Frontal cortex (tissue), 4 donors: Measurements from ENCODE around the gene PLCXD1. TPM values are rescaled to one million over a fixed set of nuclear protein-coding genes. Genes with fewer than 3 reads are reported as not detected.
"Not testable (repeated sequence)": the region's sequence is repeated elsewhere in the genome, so short reads cannot be mapped to it uniquely, and the experiment has no call there.

Source experiments
- DNase-seq, 2 donors: peaks; one replicate each; pipeline ENCODE4 v3.0.0; 2012; ENCODE audit warnings: low spot score in 2 of 2
- FAIRE-seq: peaks from 2 replicates; lab custom pipeline; 2012; peaks lifted over from hg19 to GRCh38; lab: Jason Lieb, UNC
- total RNA-seq: library from RNA; depleted of rRNA; stranded (reverse); fragments of >200 nt; gene quantifications from one replicate; pipeline ENCODE4 v1.2.3, GENCODE V29; 2014
- donor health status: control.
- donor health status: control.
- donor health status: control.

PLCXD1 gene
- total RNA-seq, 1 donor from 2014 or later, result 14.7 TPM

GRCh38 chrX:312621-313331, 31.6 kb downstream of the PLCXD1 start:
- no peak for DNase-seq

GRCh38 chrX:313546-313945, 32.4 kb downstream of the PLCXD1 start:
- DNase-seq (no peak), FAIRE-seq (no peak)

More at GRCh38 chrX:312621-313331, 31.6 kb downstream of the PLCXD1 start:
- FAIRE-seq, result no peak

- no peak for FAIRE-seq
These were observed 32.9 kb downstream of the PLCXD1 start for GRCh38 chrX:314049-314448.

GRCh38 chrX:314781-315595, 33.8 kb downstream of the PLCXD1 start:
- DNase-seq (no peak), FAIRE-seq (no peak)

More at GRCh38 chrX:314049-314448, 32.9 kb downstream of the PLCXD1 start:
- no peak for DNase-seq

- no peak for DNase-seq
- FAIRE-seq, result no peak
These were observed 35.5 kb downstream of the PLCXD1 start for GRCh38 chrX:316351-317325.

GRCh38 chrX:317424-318067, 36.4 kb downstream of the PLCXD1 start:
- peak in 1 of 2 donors; percentile 80 for DNase-seq
- FAIRE-seq, result no peak

GRCh38 chrX:318068-318738, 37.0 kb downstream of the PLCXD1 start:
- DNase-seq, result peak; percentile 93 to 95
- FAIRE-seq, result no peak

GRCh38 chrX:318739-319578, 37.8 kb downstream of the PLCXD1 start, which contains the start of gene GTPBP6:
TSS of gene GTPBP6 (minus strand) at chrX:318796. CDS start at chrX:318787, 9 bp downstream.
- FAIRE-seq, result no peak
- DNase-seq, result peak; percentile 97 to 99

GRCh38 chrX:319579-320125, 38.5 kb downstream of the PLCXD1 start:
- no peak for DNase-seq
- no peak for FAIRE-seq

- DNase-seq, result no peak
- no peak for FAIRE-seq
These were observed 39.1 kb downstream of the PLCXD1 start for GRCh38 chrX:320126-320783.

GRCh38 chrX:323721-324628, 42.8 kb downstream of the PLCXD1 start:
- no peak for DNase-seq
- no peak for FAIRE-seq

GRCh38 chrX:324664-325063, 43.5 kb downstream of the PLCXD1 start:
- not testable (repeated sequence) for DNase-seq, FAIRE-seq

GRCh38 chrX:327660-328126, 46.5 kb downstream of the PLCXD1 start:
- DNase-seq, result no peak
- FAIRE-seq, result no peak

- no peak for DNase-seq
- no peak for FAIRE-seq
These were observed 48.2 kb downstream of the PLCXD1 start for GRCh38 chrX:329291-329910.

- FAIRE-seq, DNase-seq: not testable (repeated sequence)
These were observed 49.1 kb downstream of the PLCXD1 start for GRCh38 chrX:330141-330725.
